IMR-90 (cell line): ENCODE data around the gene GRSF1. TPM values are rescaled to one million over a fixed set of nuclear protein-coding genes. Genes with fewer than 3 reads are reported as not detected.

ENCODE experiments used
- ATAC-seq: fragments of 200-7000 bp; cut with Tn5 transposase; 2 replicates; pipeline ENCODE4 v1.9.1; 2020; ENCODE audit warnings: low read depth, mild to moderate bottlenecking, moderate library complexity
- BruUV-seq: library from RNA; stranded (reverse); fragments of 400-500 nt; replicated peaks from 2 replicates; lab custom pipeline; 2021; lab: Mats Ljungman, UMichigan
- CTCF ChIA-PET: fragments of 300-600 bp; formaldehyde crosslinking; extraction: SDS; loops from one replicate; lab custom pipeline; 2021; ENCODE audit warnings: antibody characterized with exemption; lab: Yijun Ruan, JAX
- POLR2A ChIA-PET: fragments of 300-600 bp; sonication (Branson Sonifier 250); formaldehyde crosslinking; loops from one replicate; lab custom pipeline; 2022; ENCODE audit warnings: antibody characterized with exemption; ENCODE audit not compliant: unreplicated experiment; lab: Charles Lee
- DNase-seq: peaks from one replicate; pipeline ENCODE4 v3.0.0; 2013
- H2AFZ ChIP-seq: replicated peaks from 2 replicates; pipeline ENCODE3; 2013; ENCODE audit warnings: low read length, mild to moderate bottlenecking; ENCODE audit not compliant: poor library complexity
- H2AK5ac ChIP-seq: 2 replicates; pipeline ENCODE4 v1.6.1; 2013; ENCODE audit warnings: low read depth, low read length, inconsistent platforms
- H2AK9ac ChIP-seq: replicated peaks from 2 replicates; pipeline ENCODE3; 2013; ENCODE audit warnings: mild to moderate bottlenecking, low read depth, low read length, moderate library complexity; ENCODE audit not compliant: poor library complexity
- H2BK120ac ChIP-seq: 2 replicates; pipeline ENCODE4 v1.6.1; 2013; ENCODE audit warnings: low read depth, low read length, inconsistent platforms
- H2BK15ac ChIP-seq: 3 replicates; pipeline ENCODE4 v1.6.1; 2013; ENCODE audit warnings: low read depth, low read length, inconsistent platforms
- H2BK20ac ChIP-seq: 2 replicates; pipeline ENCODE4 v1.6.1; 2013; ENCODE audit warnings: low read depth, mild to moderate bottlenecking, inconsistent platforms, low read length, moderate library complexity
- H2BK5ac ChIP-seq: 2 replicates; pipeline ENCODE4 v1.6.1; 2013; ENCODE audit warnings: mild to moderate bottlenecking, low read depth, low read length, inconsistent platforms; ENCODE audit not compliant: poor library complexity, severe bottlenecking
- H3K14ac ChIP-seq: replicated peaks from 2 replicates; pipeline ENCODE4 v1.6.1; 2013; ENCODE audit warnings: low read depth, low read length, inconsistent platforms
- H3K18ac ChIP-seq: 2 replicates; pipeline ENCODE4 v1.6.1; 2013; ENCODE audit warnings: low read depth, low read length, control low read depth
- H3K23ac ChIP-seq: 2 replicates; pipeline ENCODE4 v1.6.1; 2013; ENCODE audit warnings: low read depth, low read length, inconsistent platforms
- H3K27ac ChIP-seq: 2 replicates; pipeline ENCODE4 v1.5.1; 2013; ENCODE audit warnings: mild to moderate bottlenecking, control low read depth, low read length; ENCODE audit not compliant: insufficient read depth
- H3K27me3 ChIP-seq: 2 replicates; pipeline ENCODE4 v1.6.1; 2013; ENCODE audit warnings: low read length; ENCODE audit not compliant: control insufficient read depth, insufficient read depth
- H3K36me3 ChIP-seq: 2 replicates; pipeline ENCODE4 v1.6.1; 2013; ENCODE audit warnings: low read length, mixed read lengths; ENCODE audit not compliant: control insufficient read depth, insufficient read depth
- H3K4ac ChIP-seq: 2 replicates; pipeline ENCODE4 v1.6.1; 2013; ENCODE audit warnings: low read depth, low read length, inconsistent platforms
- H3K4me1 ChIP-seq: 2 replicates; pipeline ENCODE4 v1.6.1; 2013; ENCODE audit warnings: low read length, mixed read lengths; ENCODE audit not compliant: control insufficient read depth, insufficient read depth
- H3K4me2 ChIP-seq: 2 replicates; pipeline ENCODE4 v1.6.1; 2013; ENCODE audit warnings: low read depth, mild to moderate bottlenecking, control low read depth, low read length, moderate library complexity
- H3K4me3 ChIP-seq: 2 replicates; pipeline ENCODE4 v1.5.1; 2013; ENCODE audit warnings: low read depth, mild to moderate bottlenecking, control low read depth, low read length, moderate library complexity; ENCODE audit not compliant: insufficient read depth
- H3K56ac ChIP-seq: 2 replicates; pipeline ENCODE4 v1.6.1; 2013; ENCODE audit warnings: low read length, inconsistent platforms; ENCODE audit not compliant: insufficient read depth; ENCODE audit errors: extremely low read depth
- H3K79me1 ChIP-seq, 2 experiments: 2 replicates each; pipeline ENCODE4 v1.6.1; 2013; ENCODE audit warnings: low read length in 2 of 2, inconsistent platforms in 1 of 2, low read depth in 1 of 2
- H3K9ac ChIP-seq: 2 replicates; pipeline ENCODE4 v1.6.1; 2013; ENCODE audit warnings: low read depth, low read length, control low read depth
- H3K9me1 ChIP-seq: 2 replicates; pipeline ENCODE4 v1.6.1; 2013; ENCODE audit warnings: low read length, inconsistent platforms; ENCODE audit not compliant: insufficient read depth
- H3K9me3 ChIP-seq: 2 replicates; pipeline ENCODE4 v1.6.1; 2013; ENCODE audit warnings: low read length; ENCODE audit not compliant: control insufficient read depth, insufficient read depth
- H4K20me1 ChIP-seq: 2 replicates; pipeline ENCODE4 v1.6.1; 2013; ENCODE audit warnings: low read length, inconsistent platforms; ENCODE audit not compliant: insufficient read depth
- H4K5ac ChIP-seq: 2 replicates; pipeline ENCODE4 v1.6.1; 2013; ENCODE audit warnings: mild to moderate bottlenecking, low read depth, low read length, control low read depth
- H4K8ac ChIP-seq, 2 experiments: 2 replicates each; pipeline ENCODE4 v1.6.1; 2013; ENCODE audit warnings: low read depth in 2 of 2, low read length in 2 of 2, control low read depth in 1 of 2, inconsistent platforms in 1 of 2
- H4K91ac ChIP-seq: 2 replicates; pipeline ENCODE4 v1.6.1; 2013; ENCODE audit warnings: low read depth, low read length, inconsistent platforms; ENCODE audit not compliant: insufficient read depth
- CEBPB ChIP-seq: IDR thresholded peaks from 2 replicates; pipeline ENCODE4 v1.6.1; 2012; ENCODE audit warnings: low read depth, low read length, improper control_type of control experiment
- CHD1 ChIP-seq: IDR thresholded peaks from 2 replicates; pipeline ENCODE4 v1.6.1; 2012; ENCODE audit warnings: low read depth, low read length, improper control_type of control experiment
- FOS ChIP-seq: fragments of 150-350 bp; IDR thresholded peaks from 2 replicates; pipeline ENCODE4 v1.6.1; 2016; ENCODE audit warnings: low read depth, low read length
- MAFK ChIP-seq: IDR thresholded peaks from 2 replicates; pipeline ENCODE4 v1.6.1; 2012; ENCODE audit warnings: low read depth, low read length, improper control_type of control experiment
- MAZ ChIP-seq: IDR thresholded peaks from 2 replicates; pipeline ENCODE4 v1.6.1; 2012; ENCODE audit warnings: low read depth, mild to moderate bottlenecking, low read length, improper control_type of control experiment, moderate library complexity, borderline replicate concordance
- MXI1 ChIP-seq: IDR thresholded peaks from 2 replicates; pipeline ENCODE4 v1.6.1; 2012; ENCODE audit warnings: low read depth, mild to moderate bottlenecking, low read length, moderate library complexity, borderline replicate concordance
- NFE2L2 ChIP-seq: fragments of 150-350 bp; IDR thresholded peaks from 2 replicates; pipeline ENCODE4 v1.6.1; 2016; ENCODE audit warnings: low read depth, mild to moderate bottlenecking, low read length
- POLR2A ChIP-seq: IDR thresholded peaks from 2 replicates; pipeline ENCODE4 v1.6.1; 2012; ENCODE audit warnings: mild to moderate bottlenecking, low read depth, low read length
- RAD21 ChIP-seq: IDR thresholded peaks from 2 replicates; pipeline ENCODE4 v1.6.1; 2012; ENCODE audit warnings: low read length, improper control_type of control experiment
- RCOR1 ChIP-seq: IDR thresholded peaks from 2 replicates; pipeline ENCODE4 v1.6.1; 2012; ENCODE audit warnings: mild to moderate bottlenecking, low read length, improper control_type of control experiment; ENCODE audit not compliant: insufficient replicate concordance
- RFX5 ChIP-seq: IDR thresholded peaks from 2 replicates; pipeline ENCODE4 v1.8.0; 2012; ENCODE audit warnings: low read depth, mild to moderate bottlenecking, low read length, moderate library complexity
- SMC3 ChIP-seq: fragments of 150-350 bp; IDR thresholded peaks from 2 replicates; pipeline ENCODE4 v1.6.1; 2016; ENCODE audit warnings: low read depth, mild to moderate bottlenecking, antibody characterized with exemption, low read length, moderate library complexity
- WGBS, 2 experiments: methylation state at CpG; one replicate each; pipeline versions ENCODE4 v1.1.5 to v1.1.7; 2013; ENCODE audit warnings: missing lambda C conversion rate in 2 of 2; ENCODE audit not compliant: insufficient read length in 1 of 2; ENCODE audit errors: extremely low coverage in 2 of 2; 5-methylcytosine and 5-hydroxymethylcytosine counted together
- dilution Hi-C: fragments of 300-500 bp; cut with HindIII; formaldehyde crosslinking; loops from one replicate; pipeline ENCODE4 v1.14.3; 2018; ENCODE audit warnings: low sequenced_read_pairs; ENCODE audit not compliant: unreplicated experiment
- in situ Hi-C: fragments of 300-500 bp; cut with MboI; formaldehyde crosslinking; loops from 3 replicates; pipeline ENCODE4 v1.14.3; 2019; ENCODE audit warnings: low sequenced_read_pairs, inconsistent platforms, mixed read lengths
- intact Hi-C: fragments of 100-400 bp; cut with micrococcal nuclease; formaldehyde crosslinking; loops from 2 replicates; pipeline ENCODE4 v1.10.0; 2022
- polyA plus RNA-seq, 3 experiments: library from polyadenylated mRNA; depleted of rRNA; stranded (reverse); fragments of >200 nt; gene quantifications; 2 replicates each; pipeline ENCODE4 v1.2.3, GENCODE V29; 2012; ENCODE audit warnings: low replicate concordance in 1 of 3
- total RNA-seq: library from RNA; depleted of rRNA; stranded (reverse); fragments of >200 nt; gene quantifications from 2 replicates; pipeline ENCODE4 v1.2.3, GENCODE V29; 2012
- TF ChIP-seq, protein P1 (sequence below): conservative IDR thresholded peaks from 2 replicates; pipeline ENCODE4 v1.5.1; 2012; ENCODE audit warnings: mild to moderate bottlenecking, low read depth, low read length, improper control_type of control experiment
- TF ChIP-seq, protein P2 (sequence below): fragments of 150-350 bp; IDR thresholded peaks from 2 replicates; pipeline ENCODE4 v1.6.1; 2017; ENCODE audit warnings: mild to moderate bottlenecking, antibody characterized with exemption, low read length, low read depth
- TF ChIP-seq, protein P3 (sequence below): fragments of 150-350 bp; IDR thresholded peaks from 2 replicates; pipeline ENCODE4 v1.6.1; 2016; ENCODE audit warnings: low read depth, mild to moderate bottlenecking, low read length, moderate library complexity, borderline replicate concordance

The GRSF1 gene
- total and polyA plus RNA-seq, 2 of the 4 experiments (the other 2 are of a cell fraction): 67.7 to 71.5 TPM

DNA sequence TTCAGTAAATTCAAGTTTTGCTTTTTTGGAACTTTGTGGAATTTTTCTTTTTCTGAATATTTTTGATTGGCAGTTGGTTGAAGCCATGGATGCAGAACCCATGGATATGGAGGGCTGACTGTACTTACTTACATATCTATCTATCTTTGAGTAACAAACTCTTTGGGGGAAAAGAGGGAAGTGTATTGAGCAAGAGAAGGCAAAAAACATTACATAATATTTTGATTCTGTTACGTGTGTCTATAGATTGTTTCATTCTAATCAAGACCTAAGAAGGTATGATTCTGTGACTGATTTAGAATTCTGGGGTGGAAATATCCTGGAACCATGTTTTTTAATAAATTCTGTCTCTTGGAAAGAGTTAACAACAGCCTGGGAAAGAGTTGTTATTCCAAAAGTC is 31.5 kb downstream of the GRSF1 start:
- Histone ChIP-seq H2AK9ac (no peak overlapping the region), H3K79me1 (no peaks in the 10 kb centered on the region), H2BK120ac (no peak overlapping the region), H2AK5ac (no peak overlapping the region), H3K18ac (no peak overlapping the region), H3K27me3 (no peaks in the 10 kb centered on the region), H3K4me2 (no peak overlapping the region), H4K20me1 (no peaks in the 10 kb centered on the region), H3K4me1 (no peaks in the 10 kb centered on the region), H4K8ac (no peak overlapping the region), H3K9me1 (peaks cover 3% of the 10 kb centered on the region; the same call in 1 of the 2 replicates), H3K27ac (no peak overlapping the region), H3K9ac (no peak overlapping the region), H3K4me3 (no peak overlapping the region), H4K5ac (no peak overlapping the region), H2BK15ac (no peak overlapping the region), H2BK20ac (no peak overlapping the region), H3K4ac (no peak overlapping the region), H3K36me3 (peaks cover 14% of the 10 kb centered on the region), H3K14ac (no peak overlapping the region), H4K91ac (no peak overlapping the region), H2BK5ac (no peak overlapping the region), H3K9me3 (no peaks in the 10 kb centered on the region), H2AFZ (no peak overlapping the region), H3K23ac (no peak overlapping the region), H3K56ac (no peak overlapping the region)
- dilution Hi-C loops: no loop called here
- ChIA-PET POLR2A (no interaction called here), CTCF (no interaction called here)
- ATAC-seq: no peak
- no TSS peak for BruUV-seq
- TF ChIP-seq, protein P1, sequence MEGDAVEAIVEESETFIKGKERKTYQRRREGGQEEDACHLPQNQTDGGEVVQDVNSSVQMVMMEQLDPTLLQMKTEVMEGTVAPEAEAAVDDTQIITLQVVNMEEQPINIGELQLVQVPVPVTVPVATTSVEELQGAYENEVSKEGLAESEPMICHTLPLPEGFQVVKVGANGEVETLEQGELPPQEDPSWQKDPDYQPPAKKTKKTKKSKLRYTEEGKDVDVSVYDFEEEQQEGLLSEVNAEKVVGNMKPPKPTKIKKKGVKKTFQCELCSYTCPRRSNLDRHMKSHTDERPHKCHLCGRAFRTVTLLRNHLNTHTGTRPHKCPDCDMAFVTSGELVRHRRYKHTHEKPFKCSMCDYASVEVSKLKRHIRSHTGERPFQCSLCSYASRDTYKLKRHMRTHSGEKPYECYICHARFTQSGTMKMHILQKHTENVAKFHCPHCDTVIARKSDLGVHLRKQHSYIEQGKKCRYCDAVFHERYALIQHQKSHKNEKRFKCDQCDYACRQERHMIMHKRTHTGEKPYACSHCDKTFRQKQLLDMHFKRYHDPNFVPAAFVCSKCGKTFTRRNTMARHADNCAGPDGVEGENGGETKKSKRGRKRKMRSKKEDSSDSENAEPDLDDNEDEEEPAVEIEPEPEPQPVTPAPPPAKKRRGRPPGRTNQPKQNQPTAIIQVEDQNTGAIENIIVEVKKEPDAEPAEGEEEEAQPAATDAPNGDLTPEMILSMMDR: no peak
- no peak for TF ChIP-seq RFX5
- no peak for TF ChIP-seq SMC3
- no peak for TF ChIP-seq CHD1
- no peak for TF ChIP-seq NFE2L2
- no peak for TF ChIP-seq POLR2A
- TF ChIP-seq RCOR1: no peak
- TF ChIP-seq, protein P2, sequence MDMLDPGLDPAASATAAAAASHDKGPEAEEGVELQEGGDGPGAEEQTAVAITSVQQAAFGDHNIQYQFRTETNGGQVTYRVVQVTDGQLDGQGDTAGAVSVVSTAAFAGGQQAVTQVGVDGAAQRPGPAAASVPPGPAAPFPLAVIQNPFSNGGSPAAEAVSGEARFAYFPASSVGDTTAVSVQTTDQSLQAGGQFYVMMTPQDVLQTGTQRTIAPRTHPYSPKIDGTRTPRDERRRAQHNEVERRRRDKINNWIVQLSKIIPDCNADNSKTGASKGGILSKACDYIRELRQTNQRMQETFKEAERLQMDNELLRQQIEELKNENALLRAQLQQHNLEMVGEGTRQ: no peak
- TF ChIP-seq FOS: no peak
- no peak for TF ChIP-seq RAD21
- TF ChIP-seq, protein P3, sequence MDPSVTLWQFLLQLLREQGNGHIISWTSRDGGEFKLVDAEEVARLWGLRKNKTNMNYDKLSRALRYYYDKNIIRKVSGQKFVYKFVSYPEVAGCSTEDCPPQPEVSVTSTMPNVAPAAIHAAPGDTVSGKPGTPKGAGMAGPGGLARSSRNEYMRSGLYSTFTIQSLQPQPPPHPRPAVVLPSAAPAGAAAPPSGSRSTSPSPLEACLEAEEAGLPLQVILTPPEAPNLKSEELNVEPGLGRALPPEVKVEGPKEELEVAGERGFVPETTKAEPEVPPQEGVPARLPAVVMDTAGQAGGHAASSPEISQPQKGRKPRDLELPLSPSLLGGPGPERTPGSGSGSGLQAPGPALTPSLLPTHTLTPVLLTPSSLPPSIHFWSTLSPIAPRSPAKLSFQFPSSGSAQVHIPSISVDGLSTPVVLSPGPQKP: no peak
- no peak for TF ChIP-seq MAZ
- no peak for TF ChIP-seq CEBPB
- no peak for TF ChIP-seq MAFK
- TF ChIP-seq MXI1: no peak
- DNase-seq: no peak
- in situ Hi-C loops: no loop called here
- no CpG with 5 or more reads among the region's 1 CpG for WGBS, 2 experiments
- intact Hi-C loops: no loop called here
